22Rv1 (cell line): ENCODE measurements around the gene KRT71.

Source experiments
- H3K27ac ChIP-seq: fragments of 450-650 bp; 2 replicates; pipeline ENCODE4 v1.5.1; 2017
- ZFX ChIP-seq: fragments of 450-650 bp; IDR thresholded peaks from 2 replicates; pipeline ENCODE4 v1.6.1; 2017; ENCODE audit warnings: antibody characterized with exemption, borderline replicate concordance
- TF ChIP-seq, protein P1 (sequence below): fragments of 450-650 bp; IDR thresholded peaks from 2 replicates; pipeline ENCODE4 v1.5.1; 2017; ENCODE audit warnings: mild to moderate bottlenecking

The KRT71 gene

DNA sequence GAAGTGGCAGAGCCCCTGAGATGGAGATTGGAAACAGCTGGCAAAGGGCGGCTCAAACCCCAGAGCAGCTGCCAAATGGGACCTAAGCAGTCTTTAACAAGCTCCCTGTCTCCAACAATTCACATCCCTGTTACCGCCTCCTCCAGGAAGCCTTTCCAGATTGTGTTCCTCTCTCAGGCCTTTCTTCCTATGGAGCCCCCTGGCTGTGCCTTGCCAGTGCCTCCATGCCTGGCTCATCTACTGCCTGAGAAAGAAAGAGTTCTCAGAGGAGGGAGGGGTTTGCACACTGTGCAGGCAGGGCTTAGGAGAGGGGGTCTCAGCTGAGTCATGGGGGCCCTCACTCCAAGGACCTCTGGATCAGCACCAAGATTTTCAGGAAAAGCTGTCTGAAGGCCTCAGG lies 29.5 kb upstream of the KRT71 start:
- H3K27ac ChIP-seq, result no peak overlapping the region
- TF ChIP-seq ZFX, result no peak
- TF ChIP-seq, protein P1, sequence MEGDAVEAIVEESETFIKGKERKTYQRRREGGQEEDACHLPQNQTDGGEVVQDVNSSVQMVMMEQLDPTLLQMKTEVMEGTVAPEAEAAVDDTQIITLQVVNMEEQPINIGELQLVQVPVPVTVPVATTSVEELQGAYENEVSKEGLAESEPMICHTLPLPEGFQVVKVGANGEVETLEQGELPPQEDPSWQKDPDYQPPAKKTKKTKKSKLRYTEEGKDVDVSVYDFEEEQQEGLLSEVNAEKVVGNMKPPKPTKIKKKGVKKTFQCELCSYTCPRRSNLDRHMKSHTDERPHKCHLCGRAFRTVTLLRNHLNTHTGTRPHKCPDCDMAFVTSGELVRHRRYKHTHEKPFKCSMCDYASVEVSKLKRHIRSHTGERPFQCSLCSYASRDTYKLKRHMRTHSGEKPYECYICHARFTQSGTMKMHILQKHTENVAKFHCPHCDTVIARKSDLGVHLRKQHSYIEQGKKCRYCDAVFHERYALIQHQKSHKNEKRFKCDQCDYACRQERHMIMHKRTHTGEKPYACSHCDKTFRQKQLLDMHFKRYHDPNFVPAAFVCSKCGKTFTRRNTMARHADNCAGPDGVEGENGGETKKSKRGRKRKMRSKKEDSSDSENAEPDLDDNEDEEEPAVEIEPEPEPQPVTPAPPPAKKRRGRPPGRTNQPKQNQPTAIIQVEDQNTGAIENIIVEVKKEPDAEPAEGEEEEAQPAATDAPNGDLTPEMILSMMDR, result no peak

DNA sequence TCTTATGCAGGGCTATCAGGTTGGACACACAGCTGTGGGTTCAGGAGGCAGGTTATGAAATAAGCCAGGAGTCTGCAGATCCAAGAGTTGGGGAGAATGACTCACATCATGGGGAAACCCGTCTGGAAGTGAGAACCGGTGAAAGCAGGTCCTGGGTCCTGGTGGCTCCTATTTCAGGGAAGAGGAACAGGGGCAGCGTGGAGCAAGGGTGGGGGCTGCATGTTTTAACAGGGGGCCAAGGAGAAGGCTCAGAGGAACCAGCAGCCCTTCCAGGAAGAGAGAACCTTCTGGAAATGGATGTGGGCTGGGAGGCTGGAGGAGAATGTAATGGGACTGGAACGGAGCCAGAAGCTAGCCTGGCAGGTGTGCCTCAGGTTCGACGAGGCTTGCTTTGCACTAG lies 28.5 kb upstream of the KRT71 start:
- no peak overlapping the region for H3K27ac ChIP-seq
- no peak for TF ChIP-seq ZFX

DNA sequence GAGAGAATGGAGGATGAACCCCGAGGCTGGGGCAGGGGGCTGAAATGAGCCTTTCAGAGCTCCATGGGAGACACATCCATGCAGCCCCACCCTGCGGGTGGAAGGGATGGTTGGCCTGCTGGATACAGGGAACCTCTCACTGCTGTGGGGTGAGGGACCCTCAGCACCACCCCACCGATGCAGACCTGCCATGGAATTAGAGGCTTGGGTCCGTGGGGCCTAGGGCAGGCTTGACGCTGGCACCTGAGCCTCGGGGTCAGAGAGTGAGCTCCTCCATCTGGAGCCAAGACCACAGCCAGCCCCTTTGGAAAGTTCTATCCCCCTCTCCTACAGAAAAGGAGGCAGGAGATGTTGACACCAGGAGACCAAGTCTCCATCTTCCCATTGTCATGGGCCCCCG lies 28.1 kb upstream of the KRT71 start:
- no peak overlapping the region for H3K27ac ChIP-seq
- no peak for TF ChIP-seq ZFX
- TF ChIP-seq, protein P1, result no peak

DNA sequence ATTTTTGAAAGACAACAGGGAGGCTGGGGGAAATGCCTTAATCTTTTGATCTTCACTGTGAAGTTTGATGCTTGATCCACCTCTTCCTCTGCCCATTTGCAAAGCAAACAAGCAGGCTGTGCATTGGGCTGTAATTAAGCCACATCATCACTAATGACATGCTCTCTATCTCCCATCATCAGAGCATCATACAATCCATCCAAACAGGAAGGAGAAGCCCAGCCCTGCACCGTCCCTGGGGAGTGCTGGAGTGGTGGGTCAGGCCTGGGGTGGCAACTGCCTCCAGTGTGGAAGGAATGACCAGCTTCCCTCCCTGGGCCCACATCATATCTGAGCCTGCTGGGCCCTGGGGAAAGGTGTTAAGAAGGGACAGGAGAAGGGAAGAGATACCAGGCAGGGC lies 27.6 kb upstream of the KRT71 start:
- TF ChIP-seq, protein P1, result no peak
- TF ChIP-seq ZFX, result no peak
- no peak overlapping the region for H3K27ac ChIP-seq

DNA sequence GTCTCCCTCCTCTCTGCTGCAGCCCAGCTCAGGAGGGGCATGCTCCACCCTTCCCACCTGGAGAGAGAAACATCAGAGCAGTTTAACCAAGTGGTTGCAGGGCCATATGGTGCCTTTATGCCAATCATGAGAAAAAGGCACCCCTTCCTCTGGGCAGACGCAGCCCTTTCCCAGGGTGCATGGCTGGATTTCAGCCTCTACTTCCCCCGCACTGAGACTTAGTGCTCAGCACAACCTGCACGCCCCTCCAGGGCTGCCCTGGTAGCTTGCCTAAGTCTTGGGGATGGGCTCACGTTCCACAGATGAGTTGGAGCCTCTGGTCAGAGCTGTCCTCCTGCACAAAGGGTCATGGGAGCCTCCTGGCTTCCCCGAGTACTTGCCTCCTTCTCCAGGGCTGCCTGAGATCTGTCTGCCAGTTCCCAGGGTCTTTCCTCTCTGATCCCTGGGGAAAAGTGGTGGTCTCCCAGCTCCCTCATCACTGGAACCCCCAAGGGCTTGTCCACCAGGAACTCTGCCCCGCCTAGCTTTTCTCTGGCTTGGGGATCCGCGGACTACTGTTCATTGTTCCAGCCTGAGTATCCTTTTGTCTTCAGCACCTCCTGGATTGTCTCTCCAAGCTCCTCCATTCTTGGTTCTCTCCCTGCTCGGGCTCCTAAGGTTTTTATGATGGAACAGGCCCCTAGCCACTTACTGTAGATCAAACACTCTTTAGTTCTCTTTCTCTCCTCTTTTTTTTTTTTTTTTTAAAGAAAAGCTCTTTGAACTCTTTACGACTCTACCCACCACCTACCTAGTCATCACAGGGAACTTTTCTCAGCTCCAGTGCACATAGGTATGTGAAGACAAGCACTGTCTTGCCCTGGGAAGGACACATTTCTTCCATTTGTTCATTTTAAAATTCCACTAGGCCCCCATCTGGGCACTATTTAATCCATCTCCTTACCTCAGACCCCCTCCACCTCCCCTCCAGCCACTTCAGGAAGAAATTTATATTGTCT lies 26.8 kb upstream of the KRT71 start:
- no peak for TF ChIP-seq ZFX
- TF ChIP-seq, protein P1, result no peak
- H3K27ac ChIP-seq, result no peak overlapping the region

DNA sequence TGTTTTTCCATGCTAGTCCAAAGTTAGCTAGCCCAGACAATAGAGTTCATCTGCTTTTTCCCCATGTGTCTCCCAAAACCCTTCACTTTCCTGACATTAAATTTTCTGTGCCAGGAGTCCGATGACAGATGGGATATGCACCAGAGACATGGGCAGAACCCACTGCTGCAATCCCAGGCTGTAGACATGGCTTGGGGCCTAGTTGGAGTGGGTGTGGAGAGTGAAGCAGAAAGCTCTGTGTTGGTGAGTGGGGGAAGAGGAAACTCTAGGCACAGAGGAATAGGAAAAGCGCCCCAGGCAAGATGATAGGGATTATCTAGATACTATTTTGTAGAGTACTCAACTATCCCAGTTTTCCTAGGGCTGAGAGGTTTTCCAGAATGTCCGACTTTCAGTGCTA lies 25.5 kb upstream of the KRT71 start:
- H3K27ac ChIP-seq, result no peak overlapping the region
- no peak for TF ChIP-seq ZFX
- TF ChIP-seq, protein P1, result no peak

DNA sequence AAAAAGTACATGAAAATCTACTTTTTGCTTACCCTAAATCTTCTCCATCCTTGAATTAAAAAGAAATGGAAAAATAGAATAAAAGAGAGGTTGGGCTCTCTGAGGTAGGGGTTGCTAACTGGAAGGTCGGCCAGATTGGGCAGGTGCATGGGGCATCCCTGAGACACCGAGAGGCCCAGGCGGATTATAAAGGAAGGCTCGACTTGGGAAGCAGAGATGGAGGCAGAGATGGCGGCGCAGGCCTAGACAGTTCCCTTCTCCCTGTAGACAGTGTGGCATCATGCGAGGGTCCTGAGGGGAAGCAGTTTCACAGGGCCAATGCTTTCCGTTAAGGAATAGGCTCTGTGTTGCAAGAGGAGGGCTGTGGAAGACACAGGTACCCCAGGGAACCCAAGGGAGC lies 24.4 kb upstream of the KRT71 start:
- no peak for TF ChIP-seq ZFX
- TF ChIP-seq, protein P1, result no peak
- H3K27ac ChIP-seq, result no peak overlapping the region

DNA sequence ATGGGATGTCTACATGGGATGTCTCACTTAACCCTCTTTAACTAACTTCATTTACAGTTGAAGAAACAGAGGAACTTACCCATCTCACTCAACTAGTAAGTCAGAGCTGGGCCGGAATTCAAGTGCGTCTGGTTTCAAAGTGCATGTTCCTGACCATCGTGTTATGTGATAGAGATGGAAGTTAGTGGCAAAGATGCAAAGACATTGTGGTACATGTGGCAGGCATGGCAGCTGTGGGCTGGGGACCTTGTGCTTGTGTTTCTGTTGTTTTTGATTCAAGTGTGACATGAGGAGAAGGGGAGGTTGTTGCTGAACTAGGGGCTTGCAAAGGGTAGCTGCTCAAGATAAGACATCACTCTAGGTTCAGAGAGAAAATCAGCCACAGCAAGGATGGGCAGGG lies 23.0 kb upstream of the KRT71 start:
- TF ChIP-seq ZFX, result no peak
- TF ChIP-seq, protein P1, result no peak
- no peak overlapping the region for H3K27ac ChIP-seq
